ENCODE measurements around the gene IL1R2.

IL1R2 gene

GRCh38 chr2:101970901-101971300 lies 20.9 kb upstream of the IL1R2 start:
- H3K4me3 ChIP-seq (replicated peaks; ENCODE audit: insufficient read depth, low read length) = no peak overlapping the region
- DNase-seq (ENCODE audit: low read depth in 1 of 2, low spot score in 1 of 2) = no peak
- H3K27me3 ChIP-seq (ENCODE audit: insufficient read depth, poor library complexity, severe bottlenecking) = no peaks in the 10 kb centered on the region
- no peak for TF ChIP-seq SPI1 (IDR thresholded peaks at IDR 0.05; ENCODE audit: borderline replicate concordance, low read depth)
- TF ChIP-seq REST (IDR thresholded peaks at IDR 0.05; ENCODE audit: insufficient replicate concordance, low read depth) = no peak
- no peak for TF ChIP-seq CTCF (IDR thresholded peaks at IDR 0.05; ENCODE audit: insufficient read depth, low read length)
- no peak for TF ChIP-seq GABPA (IDR thresholded peaks at IDR 0.05; ENCODE audit: low read depth)
- no peak overlapping the region for H3K27ac ChIP-seq (replicated peaks)

- DNase-seq (ENCODE audit: low read depth in 1 of 2, low spot score in 1 of 2) = no peak
- peak overlapping the region; percentile 65 for H3K27ac ChIP-seq (replicated peaks)
- no peak overlapping the region for H3K4me3 ChIP-seq (replicated peaks; ENCODE audit: insufficient read depth, low read length)
- no peak for TF ChIP-seq REST (IDR thresholded peaks at IDR 0.05; ENCODE audit: insufficient replicate concordance, low read depth)
- TF ChIP-seq CTCF (IDR thresholded peaks at IDR 0.05; ENCODE audit: insufficient read depth, low read length) = no peak
- TF ChIP-seq POLR2AphosphoS5 (IDR thresholded peaks at IDR 0.05; ENCODE audit: low read depth) = no peak
- TF ChIP-seq SPI1 (IDR thresholded peaks at IDR 0.05; ENCODE audit: borderline replicate concordance, low read depth) = no peak
- TF ChIP-seq GABPA (IDR thresholded peaks at IDR 0.05; ENCODE audit: low read depth) = no peak
- no peaks in the 10 kb centered on the region for H3K27me3 ChIP-seq (ENCODE audit: insufficient read depth, poor library complexity, severe bottlenecking)
Measured at GRCh38 chr2:101971836-101972235, 19.9 kb upstream of the IL1R2 start.

GRCh38 chr2:101972621-101973434 lies 18.9 kb upstream of the IL1R2 start:
- Histone ChIP-seq H3K27me3 (ENCODE audit: insufficient read depth, poor library complexity, severe bottlenecking) (no peaks in the 10 kb centered on the region), H3K4me3 (replicated peaks; ENCODE audit: insufficient read depth, low read length) (no peak overlapping the region), H3K27ac (replicated peaks) (peak overlapping the region; percentile 65)
- peak; percentile 47 to 57 for DNase-seq (ENCODE audit: low read depth in 1 of 2, low spot score in 1 of 2)
- TF ChIP-seq POLR2AphosphoS5 (IDR thresholded peaks at IDR 0.05; ENCODE audit: low read depth) (0 out of 2 replicates have a peak, but pooled peaks have one; percentile 26), SPI1 (IDR thresholded peaks at IDR 0.05; ENCODE audit: borderline replicate concordance, low read depth) (no peak), CTCF (IDR thresholded peaks at IDR 0.05; ENCODE audit: insufficient read depth, low read length) (no peak), REST (IDR thresholded peaks at IDR 0.05; ENCODE audit: insufficient replicate concordance, low read depth) (no peak)

Measured in HL-60 (cell line).